ENCODE results near the gene DCDC2B. TPM values are rescaled to one million over a fixed set of nuclear protein-coding genes. Genes with fewer than 3 reads are reported as not detected.

The DCDC2B gene
- total and polyA plus RNA-seq, 9 of the 15 experiments (the other 6 are each of a cell fraction or from before 2014, with no cell fraction given): not detected

DNA sequence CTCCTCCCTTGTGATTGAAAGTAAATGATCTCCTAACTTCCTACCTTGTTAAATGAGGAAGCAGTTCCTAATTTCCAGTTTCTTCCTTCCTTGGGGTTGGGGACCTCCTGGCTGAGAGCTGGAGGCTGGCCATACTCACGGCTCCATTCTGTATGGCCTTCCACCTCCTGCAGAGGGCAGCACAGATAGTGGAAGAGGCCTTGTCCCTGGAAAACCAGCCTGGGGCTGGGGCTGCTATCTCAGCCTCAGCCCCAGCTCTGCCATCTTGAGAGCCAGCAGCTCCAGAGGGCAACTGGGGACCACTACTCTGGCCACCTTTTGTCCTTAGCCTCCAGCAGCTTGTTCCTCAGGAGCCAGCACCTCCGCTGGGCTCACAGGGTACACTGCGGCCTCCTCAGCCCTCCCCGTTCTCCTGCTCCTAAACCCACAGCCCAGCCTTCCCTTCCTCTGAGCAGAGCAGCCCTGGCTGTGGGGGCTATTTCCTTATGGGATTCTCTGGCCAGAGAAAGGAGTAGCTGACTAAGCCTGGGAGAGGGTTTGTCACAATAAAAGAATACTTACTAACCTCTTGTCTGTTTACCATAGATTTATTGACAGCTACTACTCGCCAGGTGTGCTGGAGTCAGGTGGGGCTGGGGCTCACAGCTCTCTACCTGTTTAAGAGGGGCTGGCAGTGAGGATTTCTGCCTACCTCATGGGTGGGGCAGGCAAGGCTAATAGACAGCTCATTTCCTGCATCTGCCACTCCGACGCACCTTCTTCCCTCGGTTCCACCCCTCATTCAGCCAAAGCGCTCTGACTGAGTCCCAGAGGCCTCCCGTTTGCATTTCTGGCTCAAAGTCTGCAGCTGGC lies 7.0 kb downstream of the DCDC2B start (continued):
- TF ChIP-seq TEAD1 (CRISPR knock-in tag; IDR thresholded peaks at IDR 0.05) (no peak), HNRNPUL1 (IDR thresholded peaks at IDR 0.05; ENCODE audit: low read length) (no peak), KDM5B (IDR thresholded peaks at IDR 0.05; ENCODE audit: insufficient replicate concordance, low read depth, low read length) (no peak), ELF1 (tag; IDR thresholded peaks at IDR 0.05) (no peak), STAT5A (IDR thresholded peaks at IDR 0.05; ENCODE audit: borderline replicate concordance, low read length) (no peak), GTF2A2 (tag; IDR thresholded peaks at IDR 0.05) (no peak), ZFPM2 (CRISPR knock-in tag; IDR thresholded peaks at IDR 0.05) (no peak), ZNF217 (CRISPR knock-in tag; IDR thresholded peaks at IDR 0.05) (no peak), NFE2L1 (tag; IDR thresholded peaks at IDR 0.05; ENCODE audit: borderline replicate concordance, low read depth) (no peak), BRF1 (IDR thresholded peaks at IDR 0.05; ENCODE audit: borderline replicate concordance, extremely low read depth, insufficient read length) (no peak), OTX1 (CRISPR knock-in tag; IDR thresholded peaks at IDR 0.05) (no peak), ZNF232 (CRISPR knock-in tag; IDR thresholded peaks at IDR 0.05) (no peak), FOS (IDR thresholded peaks at IDR 0.05; ENCODE audit: extremely low read depth, insufficient read length) (no peak)
- TF ChIP-seq, protein P1, sequence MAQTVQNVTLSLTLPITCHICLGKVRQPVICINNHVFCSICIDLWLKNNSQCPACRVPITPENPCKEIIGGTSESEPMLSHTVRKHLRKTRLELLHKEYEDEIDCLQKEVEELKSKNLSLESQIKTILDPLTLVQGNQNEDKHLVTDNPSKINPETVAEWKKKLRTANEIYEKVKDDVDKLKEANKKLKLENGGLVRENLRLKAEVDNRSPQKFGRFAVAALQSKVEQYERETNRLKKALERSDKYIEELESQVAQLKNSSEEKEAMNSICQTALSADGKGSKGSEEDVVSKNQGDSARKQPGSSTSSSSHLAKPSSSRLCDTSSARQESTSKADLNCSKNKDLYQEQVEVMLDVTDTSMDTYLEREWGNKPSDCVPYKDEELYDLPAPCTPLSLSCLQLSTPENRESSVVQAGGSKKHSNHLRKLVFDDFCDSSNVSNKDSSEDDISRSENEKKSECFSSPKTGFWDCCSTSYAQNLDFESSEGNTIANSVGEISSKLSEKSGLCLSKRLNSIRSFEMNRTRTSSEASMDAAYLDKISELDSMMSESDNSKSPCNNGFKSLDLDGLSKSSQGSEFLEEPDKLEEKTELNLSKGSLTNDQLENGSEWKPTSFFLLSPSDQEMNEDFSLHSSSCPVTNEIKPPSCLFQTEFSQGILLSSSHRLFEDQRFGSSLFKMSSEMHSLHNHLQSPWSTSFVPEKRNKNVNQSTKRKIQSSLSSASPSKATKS (CRISPR knock-in tag; IDR thresholded peaks at IDR 0.05): no peak
- TF ChIP-seq, protein P2, sequence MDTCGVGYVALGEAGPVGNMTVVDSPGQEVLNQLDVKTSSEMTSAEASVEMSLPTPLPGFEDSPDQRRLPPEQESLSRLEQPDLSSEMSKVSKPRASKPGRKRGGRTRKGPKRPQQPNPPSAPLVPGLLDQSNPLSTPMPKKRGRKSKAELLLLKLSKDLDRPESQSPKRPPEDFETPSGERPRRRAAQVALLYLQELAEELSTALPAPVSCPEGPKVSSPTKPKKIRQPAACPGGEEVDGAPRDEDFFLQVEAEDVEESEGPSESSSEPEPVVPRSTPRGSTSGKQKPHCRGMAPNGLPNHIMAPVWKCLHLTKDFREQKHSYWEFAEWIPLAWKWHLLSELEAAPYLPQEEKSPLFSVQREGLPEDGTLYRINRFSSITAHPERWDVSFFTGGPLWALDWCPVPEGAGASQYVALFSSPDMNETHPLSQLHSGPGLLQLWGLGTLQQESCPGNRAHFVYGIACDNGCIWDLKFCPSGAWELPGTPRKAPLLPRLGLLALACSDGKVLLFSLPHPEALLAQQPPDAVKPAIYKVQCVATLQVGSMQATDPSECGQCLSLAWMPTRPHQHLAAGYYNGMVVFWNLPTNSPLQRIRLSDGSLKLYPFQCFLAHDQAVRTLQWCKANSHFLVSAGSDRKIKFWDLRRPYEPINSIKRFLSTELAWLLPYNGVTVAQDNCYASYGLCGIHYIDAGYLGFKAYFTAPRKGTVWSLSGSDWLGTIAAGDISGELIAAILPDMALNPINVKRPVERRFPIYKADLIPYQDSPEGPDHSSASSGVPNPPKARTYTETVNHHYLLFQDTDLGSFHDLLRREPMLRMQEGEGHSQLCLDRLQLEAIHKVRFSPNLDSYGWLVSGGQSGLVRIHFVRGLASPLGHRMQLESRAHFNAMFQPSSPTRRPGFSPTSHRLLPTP (IDR thresholded peaks at IDR 0.05; ENCODE audit: borderline replicate concordance, extremely low read depth, insufficient read length): no peak
- TF ChIP-seq, protein P3, sequence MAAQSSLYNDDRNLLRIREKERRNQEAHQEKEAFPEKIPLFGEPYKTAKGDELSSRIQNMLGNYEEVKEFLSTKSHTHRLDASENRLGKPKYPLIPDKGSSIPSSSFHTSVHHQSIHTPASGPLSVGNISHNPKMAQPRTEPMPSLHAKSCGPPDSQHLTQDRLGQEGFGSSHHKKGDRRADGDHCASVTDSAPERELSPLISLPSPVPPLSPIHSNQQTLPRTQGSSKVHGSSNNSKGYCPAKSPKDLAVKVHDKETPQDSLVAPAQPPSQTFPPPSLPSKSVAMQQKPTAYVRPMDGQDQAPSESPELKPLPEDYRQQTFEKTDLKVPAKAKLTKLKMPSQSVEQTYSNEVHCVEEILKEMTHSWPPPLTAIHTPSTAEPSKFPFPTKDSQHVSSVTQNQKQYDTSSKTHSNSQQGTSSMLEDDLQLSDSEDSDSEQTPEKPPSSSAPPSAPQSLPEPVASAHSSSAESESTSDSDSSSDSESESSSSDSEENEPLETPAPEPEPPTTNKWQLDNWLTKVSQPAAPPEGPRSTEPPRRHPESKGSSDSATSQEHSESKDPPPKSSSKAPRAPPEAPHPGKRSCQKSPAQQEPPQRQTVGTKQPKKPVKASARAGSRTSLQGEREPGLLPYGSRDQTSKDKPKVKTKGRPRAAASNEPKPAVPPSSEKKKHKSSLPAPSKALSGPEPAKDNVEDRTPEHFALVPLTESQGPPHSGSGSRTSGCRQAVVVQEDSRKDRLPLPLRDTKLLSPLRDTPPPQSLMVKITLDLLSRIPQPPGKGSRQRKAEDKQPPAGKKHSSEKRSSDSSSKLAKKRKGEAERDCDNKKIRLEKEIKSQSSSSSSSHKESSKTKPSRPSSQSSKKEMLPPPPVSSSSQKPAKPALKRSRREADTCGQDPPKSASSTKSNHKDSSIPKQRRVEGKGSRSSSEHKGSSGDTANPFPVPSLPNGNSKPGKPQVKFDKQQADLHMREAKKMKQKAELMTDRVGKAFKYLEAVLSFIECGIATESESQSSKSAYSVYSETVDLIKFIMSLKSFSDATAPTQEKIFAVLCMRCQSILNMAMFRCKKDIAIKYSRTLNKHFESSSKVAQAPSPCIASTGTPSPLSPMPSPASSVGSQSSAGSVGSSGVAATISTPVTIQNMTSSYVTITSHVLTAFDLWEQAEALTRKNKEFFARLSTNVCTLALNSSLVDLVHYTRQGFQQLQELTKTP (IDR thresholded peaks at IDR 0.05; ENCODE audit: low read depth in 1 of 2, partially characterized antibody in 2 of 2): no peak
- TF ChIP-seq, protein P4, sequence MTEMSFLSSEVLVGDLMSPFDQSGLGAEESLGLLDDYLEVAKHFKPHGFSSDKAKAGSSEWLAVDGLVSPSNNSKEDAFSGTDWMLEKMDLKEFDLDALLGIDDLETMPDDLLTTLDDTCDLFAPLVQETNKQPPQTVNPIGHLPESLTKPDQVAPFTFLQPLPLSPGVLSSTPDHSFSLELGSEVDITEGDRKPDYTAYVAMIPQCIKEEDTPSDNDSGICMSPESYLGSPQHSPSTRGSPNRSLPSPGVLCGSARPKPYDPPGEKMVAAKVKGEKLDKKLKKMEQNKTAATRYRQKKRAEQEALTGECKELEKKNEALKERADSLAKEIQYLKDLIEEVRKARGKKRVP (CRISPR knock-in tag; IDR thresholded peaks at IDR 0.05): no peak

Measured in K562 (cell line).